ENCODE results near the gene EFCAB11.
"Not testable (repeated sequence)": the region's sequence is repeated elsewhere in the genome, so short reads cannot be mapped to it uniquely, and the experiment has no call there.

EFCAB11 gene

GRCh38 chr14:89909586-89909985 lies 44.9 kb downstream of the EFCAB11 start:
- no peak for DNase-seq

DNA sequence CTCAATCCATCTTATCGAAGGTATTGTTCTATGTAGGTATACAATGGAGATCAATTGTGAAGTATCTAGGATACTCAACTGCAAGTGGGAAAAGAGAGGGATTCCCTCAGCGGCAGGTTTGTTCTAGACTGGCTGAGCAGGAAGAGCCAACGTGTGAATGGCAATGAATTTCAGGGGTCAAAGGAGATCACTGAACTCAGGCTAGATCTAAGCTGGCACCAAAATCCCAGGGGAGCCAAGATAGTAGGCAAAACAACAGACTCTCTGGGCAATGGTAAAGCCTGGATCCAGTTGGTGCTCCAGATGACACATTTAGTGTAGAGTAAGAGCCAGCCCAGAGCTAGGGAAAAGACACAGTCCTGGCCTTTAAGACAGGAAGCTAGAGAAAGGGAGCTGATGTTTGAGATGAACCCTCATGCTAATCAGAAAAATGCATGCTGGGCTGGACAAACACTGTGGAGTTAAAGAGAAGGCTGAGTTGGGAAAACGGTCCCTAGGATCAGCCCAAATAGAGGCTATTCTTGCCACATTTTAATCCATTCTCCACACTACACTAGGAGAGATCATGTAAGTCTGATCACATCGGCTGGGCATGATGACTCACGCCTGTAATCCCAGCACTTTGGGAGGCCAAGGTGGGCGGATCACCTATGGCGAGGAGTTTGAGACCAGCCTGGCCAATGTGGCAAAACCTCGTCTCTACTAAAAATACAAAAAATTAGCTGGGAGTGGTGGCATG lies 45.6 kb downstream of the EFCAB11 start:
- DNase-seq = no peak

- no peak for DNase-seq
These were observed 46.9 kb downstream of the EFCAB11 start for GRCh38 chr14:89907655-89908054.

DNA sequence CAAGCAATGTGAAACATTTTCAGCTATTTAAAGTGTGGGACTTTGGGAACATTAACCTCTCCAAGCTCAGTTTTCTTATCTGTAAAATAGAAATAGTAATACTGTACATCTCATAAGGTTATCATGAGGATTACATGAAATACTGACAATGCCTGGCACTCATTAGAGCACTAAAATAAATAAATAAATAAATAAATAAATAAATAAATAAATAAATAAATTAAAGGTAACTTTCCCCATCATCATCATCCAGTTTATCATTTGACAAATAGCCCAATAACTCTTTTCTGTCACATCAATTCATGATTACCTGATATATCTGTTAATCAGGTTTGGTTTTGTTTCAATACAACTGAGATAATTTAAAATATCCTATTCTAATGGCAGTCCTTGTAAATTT lies 48.5 kb downstream of the EFCAB11 start:
- DNase-seq = no peak

DNA sequence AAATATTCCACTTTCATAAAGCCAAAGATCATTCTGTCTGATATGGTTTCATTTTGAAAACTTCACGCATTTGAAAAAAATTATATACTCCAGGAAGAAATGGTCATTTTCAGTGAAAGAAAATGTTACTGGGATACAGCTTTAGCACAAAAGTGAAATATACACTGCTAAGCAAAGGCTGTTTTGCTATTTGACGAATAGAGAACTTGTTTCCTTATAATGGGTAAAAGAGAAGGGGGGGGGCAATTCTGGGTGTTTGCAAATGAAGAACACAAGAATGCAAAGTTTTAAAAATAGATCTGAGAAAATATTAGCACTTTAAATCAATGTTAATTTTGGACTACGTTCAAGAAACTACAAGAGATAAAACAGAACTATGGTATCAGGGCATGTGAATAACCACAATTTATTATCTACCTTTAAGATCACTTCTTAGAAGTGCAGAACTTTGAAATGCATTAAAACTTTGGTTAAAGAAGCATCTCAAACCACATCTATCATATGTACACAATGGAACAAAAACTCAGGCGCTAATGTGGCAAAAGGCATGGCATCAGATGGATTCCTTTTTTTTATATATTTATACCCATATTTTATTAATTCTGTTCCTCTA lies 51.1 kb downstream of the EFCAB11 start:
- no peak for DNase-seq

GRCh38 chr14:89902881-89903280 lies 51.6 kb downstream of the EFCAB11 start:
- DNase-seq = no peak

GRCh38 chr14:89900802-89901201 lies 53.7 kb downstream of the EFCAB11 start:
- no peak for DNase-seq

GRCh38 chr14:89899917-89900663 lies 54.4 kb downstream of the EFCAB11 start:
- DNase-seq = no peak

GRCh38 chr14:89899291-89899690 lies 55.2 kb downstream of the EFCAB11 start:
- DNase-seq = no peak

DNA sequence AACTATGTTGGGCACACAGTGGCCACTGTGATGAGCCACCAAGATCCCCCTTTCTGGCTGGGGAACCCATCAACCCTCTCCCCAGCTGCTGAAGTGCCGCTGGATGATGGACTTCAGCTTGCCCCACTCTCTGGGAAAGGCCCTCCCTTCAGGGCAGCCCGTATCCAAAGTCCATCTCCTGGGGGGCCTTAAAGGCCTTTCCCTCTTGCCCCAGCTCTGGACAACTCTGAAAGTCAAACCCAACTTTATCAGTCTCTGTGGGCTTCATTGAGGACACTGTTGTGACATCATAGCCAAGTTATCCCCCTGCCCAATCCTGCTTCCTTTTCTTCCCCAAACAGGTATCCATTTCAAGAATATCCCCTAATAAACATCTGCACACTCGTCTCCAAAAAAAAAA lies 61.1 kb downstream of the EFCAB11 start:
- DNase-seq = not testable (repeated sequence)

- DNase-seq = no peak
These were observed 61.6 kb downstream of the EFCAB11 start for GRCh38 chr14:89892953-89893352.

DNA sequence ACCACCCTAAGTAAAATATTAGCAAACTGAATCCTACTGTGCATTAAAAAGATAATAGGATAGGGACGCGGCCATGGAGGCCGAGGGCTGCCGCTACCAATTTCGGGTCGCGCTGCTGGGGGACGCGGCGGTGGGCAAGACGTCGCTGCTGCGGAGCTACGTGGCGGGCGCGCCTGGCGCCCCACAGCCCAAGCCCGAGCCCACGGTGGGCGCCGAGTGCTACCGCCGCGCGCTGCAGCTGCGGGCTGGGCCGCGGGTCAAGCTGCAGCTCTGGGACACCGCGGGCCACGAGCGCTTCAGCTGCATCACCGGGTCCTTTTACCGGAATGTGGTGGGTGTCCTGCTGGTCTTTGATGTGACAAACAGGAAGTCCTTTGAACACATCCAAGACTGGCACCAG lies 62.8 kb downstream of the EFCAB11 start:
- not testable (repeated sequence) for DNase-seq

DNA sequence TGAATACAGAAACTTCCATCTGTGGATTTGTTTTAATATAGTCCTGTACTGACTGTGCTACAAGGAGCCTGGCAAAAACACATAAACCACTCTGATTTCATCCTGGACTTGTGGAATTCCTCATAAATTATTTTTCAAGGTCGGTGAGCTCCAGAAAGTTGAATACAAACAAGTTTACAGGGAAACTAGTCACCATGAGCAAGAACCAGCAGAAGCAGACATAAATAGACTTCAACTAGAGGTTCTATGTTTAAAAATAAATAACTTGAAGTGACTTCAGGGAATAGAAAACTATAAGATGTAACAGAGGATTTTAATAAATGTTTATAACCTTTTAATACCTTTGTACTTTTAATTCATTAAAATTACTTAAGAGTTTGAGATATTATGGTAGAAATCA lies 63.5 kb downstream of the EFCAB11 start:
- DNase-seq = no peak

DNA sequence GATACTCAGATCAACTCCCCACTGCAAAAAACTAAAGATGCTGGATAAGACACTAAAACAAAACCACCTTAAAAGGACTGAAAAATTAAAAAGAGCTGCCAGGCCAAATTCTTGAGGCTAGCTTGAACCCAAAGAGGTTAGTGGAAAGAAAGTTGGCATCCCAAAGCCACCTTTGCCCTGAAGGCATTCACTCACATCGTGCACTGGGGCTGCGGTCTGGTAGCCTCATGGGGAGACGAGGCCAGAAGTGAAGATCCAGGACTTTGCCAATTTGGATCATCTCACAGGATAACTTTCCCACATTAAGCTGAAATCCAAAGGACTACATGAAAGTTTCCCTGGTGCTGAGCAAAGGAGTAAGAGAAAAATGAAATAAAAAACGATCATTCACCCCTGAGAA lies 63.9 kb downstream of the EFCAB11 start:
- DNase-seq = no peak

DNA sequence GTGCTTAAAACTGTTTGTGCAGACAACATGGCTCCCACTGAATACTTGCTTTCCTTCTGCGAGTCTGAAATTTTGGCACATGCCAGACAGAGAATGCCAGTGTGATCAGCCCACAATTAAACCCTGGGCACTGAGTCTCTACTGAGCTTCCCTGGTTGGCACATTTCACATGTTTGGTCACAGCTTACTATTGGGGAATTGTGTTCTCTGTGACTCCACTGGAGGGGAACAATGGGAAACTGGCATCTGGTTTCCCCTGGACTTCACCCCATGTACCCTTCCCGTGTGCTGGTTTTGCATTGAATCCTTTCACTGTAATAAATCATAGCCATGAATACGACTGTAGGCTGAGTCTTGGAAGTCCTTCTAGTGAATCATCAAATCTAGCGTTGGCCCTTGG lies 64.9 kb downstream of the EFCAB11 start:
- DNase-seq = no peak

GRCh38 chr14:89884761-89885160 lies 69.8 kb downstream of the EFCAB11 start:
- DNase-seq = no peak

DNA sequence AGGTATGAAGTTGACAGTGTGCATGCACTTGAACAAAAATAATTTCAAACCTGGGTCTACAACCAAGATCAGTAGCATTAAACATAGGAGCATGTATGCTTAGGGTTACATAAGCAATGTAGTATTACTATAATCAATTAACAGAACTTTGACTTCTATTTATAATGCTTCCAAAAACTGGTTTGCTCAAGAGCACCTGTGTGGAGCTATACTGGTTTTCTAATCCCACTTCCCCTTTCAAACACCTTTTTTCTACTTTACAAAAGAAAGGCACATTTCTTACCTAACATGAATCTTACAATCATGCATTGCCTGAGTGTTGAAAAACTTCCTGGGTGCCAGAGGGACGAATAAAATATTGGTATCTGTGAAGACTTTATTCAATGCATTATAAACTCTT lies 72.7 kb downstream of the EFCAB11 start:
- no peak for DNase-seq

- not testable (repeated sequence) for DNase-seq
These were observed 80.4 kb downstream of the EFCAB11 start for GRCh38 chr14:89874091-89874490.

- no peak for DNase-seq
These were observed 84.2 kb downstream of the EFCAB11 start for GRCh38 chr14:89870316-89870715.

DNA sequence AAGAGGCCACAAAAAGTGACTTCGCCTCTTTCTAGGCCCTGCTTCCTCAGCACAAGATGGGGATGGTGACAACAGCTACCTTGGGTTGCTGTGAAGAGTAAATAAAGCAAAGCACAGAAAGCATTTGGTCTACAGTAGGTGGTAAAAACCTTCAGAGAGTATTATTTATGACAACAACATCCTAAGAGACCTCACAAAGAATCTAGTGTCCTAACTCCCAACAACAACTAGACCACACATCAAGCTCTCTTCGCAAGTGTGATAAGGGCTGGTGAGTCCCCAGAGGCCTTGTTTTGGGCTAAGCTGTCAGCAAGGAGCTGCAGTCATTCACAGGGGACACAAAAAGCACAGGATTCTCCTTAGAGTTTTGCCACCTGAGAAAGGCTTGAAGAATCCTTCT lies 84.9 kb downstream of the EFCAB11 start:
- DNase-seq = no peak

DNA sequence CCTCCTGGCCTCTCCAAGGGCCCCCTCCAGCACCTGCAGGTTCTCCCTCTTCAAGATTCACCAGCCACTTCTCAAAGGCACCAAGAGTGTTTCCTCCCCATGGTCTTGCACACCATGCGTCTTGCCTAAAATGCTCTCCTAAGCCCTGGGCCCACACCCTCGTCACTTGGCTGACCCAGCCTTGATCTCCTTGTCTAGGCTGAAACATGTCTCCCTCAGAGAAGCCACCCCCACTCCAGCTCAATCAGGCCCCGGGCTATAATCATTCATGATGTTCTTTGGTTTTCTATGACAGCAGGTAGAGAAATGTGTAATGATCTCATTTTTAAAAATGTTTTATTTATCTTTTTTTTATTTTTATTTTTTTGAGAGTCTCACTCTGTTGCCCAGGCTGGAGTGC lies 88.1 kb downstream of the EFCAB11 start:
- no peak for DNase-seq

DNA sequence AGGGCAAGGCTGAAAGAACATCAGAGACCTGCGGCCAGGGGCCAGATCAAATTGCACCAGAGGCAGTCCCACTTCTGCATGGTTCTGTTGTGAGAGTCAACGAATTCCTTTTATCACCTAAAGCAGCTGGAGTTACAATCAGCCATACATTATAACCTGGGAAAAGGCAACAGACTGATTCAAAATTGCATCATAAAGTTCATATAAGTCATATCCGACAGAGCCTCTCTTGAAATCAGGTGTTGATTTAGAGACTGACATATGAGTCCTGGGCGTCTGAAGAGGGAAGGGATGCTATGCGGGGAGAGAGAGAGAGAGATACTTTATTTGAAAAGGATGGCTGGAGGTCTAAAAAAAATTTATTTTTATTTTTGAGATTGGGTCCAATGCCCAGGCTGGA lies 89.4 kb downstream of the EFCAB11 start:
- DNase-seq = no peak

- no peak for DNase-seq
These were observed 91.7 kb downstream of the EFCAB11 start for GRCh38 chr14:89862856-89863255.

GRCh38 chr14:89861630-89862029 lies 92.9 kb downstream of the EFCAB11 start:
- no peak for DNase-seq
